ENCODE results near the gene TYW1.
"Not testable (repeated sequence)": the region's sequence is repeated elsewhere in the genome, so short reads cannot be mapped to it uniquely, and the experiment has no call there.

- TF ChIP-seq CTCF, POLR2A (IDR thresholded peaks at IDR 0.05): not testable (repeated sequence)
These were observed 21.3 kb downstream of the TYW1 start for GRCh38 chr7:67017971-67018370.
